A673 (cell line): Measurements from ENCODE around the gene MSH5. TPM values are rescaled to one million over a fixed set of nuclear protein-coding genes. Genes with fewer than 3 reads are reported as not detected.

Experiments used
- BruUV-seq: library from RNA; stranded (reverse); fragments of 400-500 nt; replicated peaks from 2 replicates; lab custom pipeline; 2021; lab: Mats Ljungman, UMichigan
- CTCF ChIA-PET: fragments of 300-600 bp; sonication (Branson Sonifier 250); formaldehyde crosslinking; loops from one replicate; lab custom pipeline; 2022; ENCODE audit warnings: antibody characterized with exemption; lab: Charles Lee
- POLR2A ChIA-PET: fragments of 300-600 bp; sonication (Branson Sonifier 250); formaldehyde crosslinking; loops from one replicate; lab custom pipeline; 2022; ENCODE audit warnings: antibody characterized with exemption; ENCODE audit not compliant: low non-redundant PET; lab: Charles Lee
- DNase-seq: peaks from one replicate; pipeline ENCODE4 v3.0.0-alpha.2; 2015; ENCODE audit warnings: low spot score
- H3K27ac ChIP-seq: fragments of 200-600 bp; sonication (generic); 2 replicates; pipeline ENCODE4 v1.5.1; 2016; ENCODE audit warnings: mixed run types, low read depth, mild to moderate bottlenecking, mixed read lengths, antibody characterized with exemption, low read length; ENCODE audit not compliant: poor library complexity, severe bottlenecking
- H3K27me3 ChIP-seq: fragments of 200-600 bp; sonication (generic); replicated peaks from 2 replicates; pipeline ENCODE4 v1.6.1; 2017; ENCODE audit warnings: mixed run types, low read depth, mild to moderate bottlenecking, mixed read lengths, antibody characterized with exemption, low read length; ENCODE audit not compliant: insufficient read depth, poor library complexity
- H3K36me3 ChIP-seq: fragments of 200-600 bp; sonication (generic); 2 replicates; pipeline ENCODE4 v1.6.1; 2016; ENCODE audit warnings: mixed run types, mild to moderate bottlenecking, mixed read lengths, antibody characterized with exemption, low read length; ENCODE audit not compliant: insufficient read depth, poor library complexity, severe bottlenecking
- H3K4me1 ChIP-seq: fragments of 200-600 bp; sonication (generic); 2 replicates; pipeline ENCODE4 v1.6.1; 2017; ENCODE audit warnings: mixed run types, mild to moderate bottlenecking, mixed read lengths, antibody characterized with exemption, low read length; ENCODE audit not compliant: insufficient read depth, poor library complexity, severe bottlenecking
- H3K4me3 ChIP-seq: fragments of 200-600 bp; sonication (generic); 2 replicates; pipeline ENCODE4 v1.5.1; 2016; ENCODE audit warnings: low read depth, mixed run types, mild to moderate bottlenecking, mixed read lengths, low read length; ENCODE audit not compliant: poor library complexity, severe bottlenecking
- H3K9me3 ChIP-seq: fragments of 200-600 bp; sonication (generic); 2 replicates; pipeline ENCODE4 v1.6.1; 2016; ENCODE audit warnings: mixed run types, low read depth, mild to moderate bottlenecking, mixed read lengths, antibody characterized with exemption, low read length; ENCODE audit not compliant: poor library complexity, severe bottlenecking
- CTCF ChIP-seq: fragments of 300-800, 200-600 bp; sonication (generic); conservative IDR thresholded peaks from 2 replicates; pipeline ENCODE4 v1.5.1; 2017; ENCODE audit warnings: low read depth, mild to moderate bottlenecking, antibody characterized with exemption, low read length, moderate library complexity, mixed read lengths
- EZH2 ChIP-seq: fragments of 200-600 bp; sonication (generic); IDR thresholded peaks from 2 replicates; pipeline ENCODE4 v1.6.1; 2017; ENCODE audit warnings: borderline replicate concordance, low read depth, mild to moderate bottlenecking, mixed read lengths, antibody characterized with exemption, low read length; ENCODE audit not compliant: poor library complexity, severe bottlenecking
- intact Hi-C: fragments of 100-400 bp; cut with micrococcal nuclease; formaldehyde crosslinking; loops from one replicate; pipeline ENCODE4 v1.10.0; 2022; ENCODE audit not compliant: unreplicated experiment
- total RNA-seq: library from RNA; stranded (reverse); gene quantifications from 2 replicates; pipeline ENCODE4 v1.2.3, GENCODE V29; 2021

Gene MSH5
- total RNA-seq, 1 experiment from 2014 or later: 76.4 TPM

GRCh38 chr6:31712296-31712695 is 27.5 kb upstream of the MSH5 start:
- no peaks in the 10 kb centered on the region for H3K27me3 ChIP-seq
- no peaks in the 10 kb centered on the region for H3K9me3 ChIP-seq
- DNase-seq: no peak
- H3K27ac ChIP-seq: no peak overlapping the region
- ChIA-PET CTCF (no interaction called here), POLR2A (no interaction called here)
- H3K4me3 ChIP-seq: no peak overlapping the region
- H3K36me3 ChIP-seq: no peaks in the 10 kb centered on the region
- no peaks in the 10 kb centered on the region for H3K4me1 ChIP-seq
- intact Hi-C loops: no loop called here
- TF ChIP-seq CTCF (no peak; the same call in 1 of the 2 replicates), EZH2 (no peak)
- no TSS peak for BruUV-seq

- H3K4me1 ChIP-seq: no peaks in the 10 kb centered on the region
- no peaks in the 10 kb centered on the region for H3K27me3 ChIP-seq
- POLR2A ChIA-PET: no interaction called here
- intact Hi-C loops: no loop called here
- H3K27ac ChIP-seq: no peak overlapping the region
- no peaks in the 10 kb centered on the region for H3K9me3 ChIP-seq
- TF ChIP-seq CTCF: no peak
- TF ChIP-seq EZH2: no peak
- BruUV-seq: no TSS peak
- H3K36me3 ChIP-seq: no peaks in the 10 kb centered on the region
- H3K4me3 ChIP-seq: no peak overlapping the region
- no peak for DNase-seq
- CTCF ChIA-PET: no interaction called here
Observed at GRCh38 chr6:31713465-31713864, 26.3 kb upstream of the MSH5 start.

- no peak for DNase-seq
- Histone ChIP-seq H3K9me3 (no peaks in the 10 kb centered on the region), H3K27me3 (no peaks in the 10 kb centered on the region), H3K27ac (no peak overlapping the region), H3K36me3 (no peaks in the 10 kb centered on the region), H3K4me3 (no peak overlapping the region), H3K4me1 (no peaks in the 10 kb centered on the region)
- TF ChIP-seq CTCF (no peak), EZH2 (no peak)
- POLR2A ChIA-PET: no interaction called here
- no TSS peak for BruUV-seq
- CTCF ChIA-PET: no interaction called here
- intact Hi-C loops: no loop called here
Observed at GRCh38 chr6:31713991-31714684, 25.7 kb upstream of the MSH5 start.
